D721Med (cell line): ENCODE data around the gene KCND3.

Source experiments
- DNase-seq: peaks from one replicate; pipeline ENCODE4 v3.0.0; 2011; ENCODE audit warnings: low spot score; ENCODE audit not compliant: insufficient read length
- FAIRE-seq: peaks from 2 replicates; lab custom pipeline; 2011; peaks lifted over from hg19 to GRCh38; lab: Jason Lieb, UNC
- CTCF ChIP-seq: IDR thresholded peaks from 2 replicates; pipeline ENCODE4 v1.5.1; 2012; ENCODE audit warnings: mild to moderate bottlenecking, control low read depth; ENCODE audit not compliant: insufficient read depth; ENCODE audit errors: missing control alignments

Gene KCND3

GRCh38 chr1:111834956-111835355, 154.5 kb downstream of the KCND3 start:
- FAIRE-seq, result no peak
- DNase-seq, result no peak

GRCh38 chr1:111833334-111833733, 156.1 kb downstream of the KCND3 start:
- FAIRE-seq, result no peak
- TF ChIP-seq CTCF, result no peak
- DNase-seq, result no peak

More at GRCh38 chr1:111834956-111835355, 154.5 kb downstream of the KCND3 start:
- TF ChIP-seq CTCF, result no peak

- DNase-seq, result no peak
- no peak for FAIRE-seq
- TF ChIP-seq CTCF, result no peak
Observed at GRCh38 chr1:111832521-111833155, 156.8 kb downstream of the KCND3 start.

GRCh38 chr1:111831153-111831552, 158.3 kb downstream of the KCND3 start:
- FAIRE-seq (no peak), DNase-seq (no peak)
- no peak for TF ChIP-seq CTCF

- DNase-seq, result no peak
- TF ChIP-seq CTCF, result no peak
- FAIRE-seq, result no peak
Observed at GRCh38 chr1:111827946-111828345, 161.5 kb downstream of the KCND3 start.

- DNase-seq (no peak), FAIRE-seq (no peak)
- TF ChIP-seq CTCF, result no peak
Observed at GRCh38 chr1:111826278-111826677, 163.2 kb downstream of the KCND3 start.

- no peak for DNase-seq
- FAIRE-seq, result no peak
- no peak for TF ChIP-seq CTCF
Observed at GRCh38 chr1:111825217-111825616, 164.3 kb downstream of the KCND3 start.
